GM21737 (cell line): ENCODE results near the gene SDHB.
A peak's percentile ranks its signal among the peaks of the same experiment; 100 is the strongest.

ENCODE experiments used
- ATAC-seq: cut with Tn5 transposase; IDR thresholded peaks from one replicate; pipeline ENCODE4 v1.9.1; 2021; ENCODE audit warnings: mild to moderate bottlenecking, moderate library complexity; ENCODE audit not compliant: unreplicated experiment

SDHB gene

GRCh38 chr1:17013491-17014320, 40.1 kb downstream of the SDHB start:
- ATAC-seq, result no peak

GRCh38 chr1:17012775-17013490, 40.9 kb downstream of the SDHB start:
- ATAC-seq, result no peak

- peak; percentile 87 for ATAC-seq
Measured at GRCh38 chr1:17011439-17012307, 42.2 kb downstream of the SDHB start, which contains the start of gene ATP13A2. Gene ATP13A2, minus strand, starts transcription at chr1:17011928. Its CDS starts 190 bp downstream, at chr1:17011738.

GRCh38 chr1:17011092-17011438, 42.8 kb downstream of the SDHB start:
- ATAC-seq, result no peak

- ATAC-seq, result no peak
Measured at GRCh38 chr1:17009706-17010105, 44.1 kb downstream of the SDHB start.

GRCh38 chr1:17008208-17008855, 45.5 kb downstream of the SDHB start:
- ATAC-seq, result no peak

- ATAC-seq, result no peak
Measured at GRCh38 chr1:17007121-17007520, 46.7 kb downstream of the SDHB start.

- ATAC-seq, result no peak
Measured at GRCh38 chr1:17005365-17005740, 48.5 kb downstream of the SDHB start.

GRCh38 chr1:17004466-17005364, 49.1 kb downstream of the SDHB start:
- ATAC-seq, result no peak

- ATAC-seq, result no peak
Measured at GRCh38 chr1:17002524-17002902, 51.3 kb downstream of the SDHB start.

- no peak for ATAC-seq
Measured at GRCh38 chr1:17001760-17002523, 51.9 kb downstream of the SDHB start.

GRCh38 chr1:16999863-17000262, 54.0 kb downstream of the SDHB start:
- no peak for ATAC-seq

- ATAC-seq, result no peak
Measured at GRCh38 chr1:16998589-16998988, 55.2 kb downstream of the SDHB start.

- ATAC-seq, result no peak
Measured at GRCh38 chr1:16996845-16997244, 57.0 kb downstream of the SDHB start.

- ATAC-seq, result no peak
Measured at GRCh38 chr1:16993521-16994038, 60.3 kb downstream of the SDHB start.

- ATAC-seq, result no peak
Measured at GRCh38 chr1:16992675-16993074, 61.2 kb downstream of the SDHB start.

GRCh38 chr1:16992102-16992501, 61.7 kb downstream of the SDHB start:
- no peak for ATAC-seq

GRCh38 chr1:16991571-16991970, 62.3 kb downstream of the SDHB start:
- ATAC-seq, result no peak
